GM06990 (cell line): ENCODE data around the gene BICD2.

Experiments
- DNase-seq: peaks from one replicate; pipeline ENCODE4 v3.0.0-alpha.2; 2011; ENCODE audit not compliant: insufficient read length; ENCODE audit errors: extremely low read depth
- H3K27me3 ChIP-seq: replicated peaks from 2 replicates; pipeline ENCODE4 v1.6.0; 2011; ENCODE audit warnings: low read length; ENCODE audit not compliant: control insufficient read depth, insufficient read depth
- H3K36me3 ChIP-seq: 2 replicates; pipeline ENCODE4 v1.5.1; 2011; ENCODE audit warnings: low read length; ENCODE audit not compliant: control insufficient read depth, insufficient read depth
- H3K4me3 ChIP-seq: replicated peaks from 2 replicates; pipeline ENCODE4 v1.5.1; 2011; ENCODE audit warnings: low read depth, mild to moderate bottlenecking, control low read depth, low read length
- TF ChIP-seq, protein P1 (sequence below): IDR thresholded peaks from 2 replicates; pipeline ENCODE4 v1.5.1; 2011; ENCODE audit warnings: low read length, control low read depth, mild to moderate bottlenecking, inconsistent platforms; ENCODE audit not compliant: insufficient read depth, poor library complexity, severe bottlenecking

Gene BICD2

DNA sequence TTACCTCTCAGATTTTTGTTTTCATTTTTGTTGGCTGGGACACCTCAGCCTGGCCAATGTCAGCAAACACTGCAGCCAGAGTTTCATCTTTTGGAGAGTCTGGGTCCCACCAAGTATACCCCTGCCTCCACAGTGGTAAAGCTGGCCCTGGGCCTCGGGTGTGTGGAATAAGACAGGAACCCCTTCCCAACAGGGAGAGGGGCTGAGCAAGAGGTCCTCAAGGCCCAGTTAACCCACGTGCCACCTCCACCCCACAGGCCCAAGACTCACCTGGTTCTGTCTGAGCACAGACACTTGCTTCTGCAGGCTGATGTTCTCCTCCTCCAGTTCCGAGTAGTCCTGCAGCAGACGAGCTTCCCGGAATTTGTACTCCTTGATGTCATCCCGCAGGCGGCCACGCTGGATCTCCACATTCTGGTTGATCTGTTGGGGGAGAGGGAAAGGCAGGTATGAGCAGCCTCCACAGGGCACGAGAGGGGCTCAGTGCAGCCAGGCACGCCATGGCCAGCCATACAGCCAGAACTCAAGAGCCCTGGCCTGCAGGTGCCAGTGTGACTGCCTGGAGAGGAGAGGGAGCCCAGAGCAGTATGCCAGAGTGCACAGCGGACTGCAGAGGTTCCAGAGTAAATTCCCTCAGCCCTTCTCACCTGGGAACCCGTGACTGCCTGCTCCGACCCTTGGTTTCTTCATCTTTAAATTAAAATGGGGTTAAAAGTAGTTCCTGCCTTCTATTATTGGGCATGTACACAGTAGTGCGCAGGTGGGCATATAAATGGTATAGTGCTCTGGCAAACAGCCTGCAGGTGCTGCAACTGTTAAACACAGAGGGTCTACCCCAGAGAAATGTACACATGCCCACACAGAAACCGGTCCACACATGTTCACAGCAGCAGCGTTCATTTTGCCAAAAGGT, 42.0 kb downstream of the BICD2 start:
- DNase-seq, result no peak
- peaks cover 33% of the 10 kb centered on the region for H3K36me3 ChIP-seq
- H3K27me3 ChIP-seq, result no peaks in the 10 kb centered on the region
- TF ChIP-seq, protein P1, sequence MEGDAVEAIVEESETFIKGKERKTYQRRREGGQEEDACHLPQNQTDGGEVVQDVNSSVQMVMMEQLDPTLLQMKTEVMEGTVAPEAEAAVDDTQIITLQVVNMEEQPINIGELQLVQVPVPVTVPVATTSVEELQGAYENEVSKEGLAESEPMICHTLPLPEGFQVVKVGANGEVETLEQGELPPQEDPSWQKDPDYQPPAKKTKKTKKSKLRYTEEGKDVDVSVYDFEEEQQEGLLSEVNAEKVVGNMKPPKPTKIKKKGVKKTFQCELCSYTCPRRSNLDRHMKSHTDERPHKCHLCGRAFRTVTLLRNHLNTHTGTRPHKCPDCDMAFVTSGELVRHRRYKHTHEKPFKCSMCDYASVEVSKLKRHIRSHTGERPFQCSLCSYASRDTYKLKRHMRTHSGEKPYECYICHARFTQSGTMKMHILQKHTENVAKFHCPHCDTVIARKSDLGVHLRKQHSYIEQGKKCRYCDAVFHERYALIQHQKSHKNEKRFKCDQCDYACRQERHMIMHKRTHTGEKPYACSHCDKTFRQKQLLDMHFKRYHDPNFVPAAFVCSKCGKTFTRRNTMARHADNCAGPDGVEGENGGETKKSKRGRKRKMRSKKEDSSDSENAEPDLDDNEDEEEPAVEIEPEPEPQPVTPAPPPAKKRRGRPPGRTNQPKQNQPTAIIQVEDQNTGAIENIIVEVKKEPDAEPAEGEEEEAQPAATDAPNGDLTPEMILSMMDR, result no peak
- H3K4me3 ChIP-seq, result no peak overlapping the region

DNA sequence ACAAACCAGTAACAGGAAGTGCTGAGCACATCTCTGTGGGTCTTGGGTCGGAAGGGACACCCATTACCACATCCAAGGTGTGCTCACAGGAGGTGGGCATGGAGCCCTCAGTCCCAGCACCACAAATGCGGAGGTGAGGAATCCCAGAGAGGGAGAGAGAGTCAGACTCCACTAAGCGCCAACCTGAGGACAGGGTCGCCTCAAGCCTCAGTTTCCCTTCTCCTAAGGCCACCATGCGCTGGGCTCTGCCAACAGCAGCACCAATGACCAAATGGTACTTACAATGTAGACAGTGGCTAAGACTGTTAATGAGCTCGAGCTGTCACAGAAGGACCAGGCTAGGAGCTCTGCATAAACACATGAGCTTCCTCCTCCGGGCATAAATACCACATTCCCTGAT, 43.1 kb downstream of the BICD2 start:
- DNase-seq, result no peak
- TF ChIP-seq, protein P1, result no peak
- Histone ChIP-seq H3K27me3 (no peaks in the 10 kb centered on the region), H3K4me3 (no peak overlapping the region), H3K36me3 (peaks cover 31% of the 10 kb centered on the region)

DNA sequence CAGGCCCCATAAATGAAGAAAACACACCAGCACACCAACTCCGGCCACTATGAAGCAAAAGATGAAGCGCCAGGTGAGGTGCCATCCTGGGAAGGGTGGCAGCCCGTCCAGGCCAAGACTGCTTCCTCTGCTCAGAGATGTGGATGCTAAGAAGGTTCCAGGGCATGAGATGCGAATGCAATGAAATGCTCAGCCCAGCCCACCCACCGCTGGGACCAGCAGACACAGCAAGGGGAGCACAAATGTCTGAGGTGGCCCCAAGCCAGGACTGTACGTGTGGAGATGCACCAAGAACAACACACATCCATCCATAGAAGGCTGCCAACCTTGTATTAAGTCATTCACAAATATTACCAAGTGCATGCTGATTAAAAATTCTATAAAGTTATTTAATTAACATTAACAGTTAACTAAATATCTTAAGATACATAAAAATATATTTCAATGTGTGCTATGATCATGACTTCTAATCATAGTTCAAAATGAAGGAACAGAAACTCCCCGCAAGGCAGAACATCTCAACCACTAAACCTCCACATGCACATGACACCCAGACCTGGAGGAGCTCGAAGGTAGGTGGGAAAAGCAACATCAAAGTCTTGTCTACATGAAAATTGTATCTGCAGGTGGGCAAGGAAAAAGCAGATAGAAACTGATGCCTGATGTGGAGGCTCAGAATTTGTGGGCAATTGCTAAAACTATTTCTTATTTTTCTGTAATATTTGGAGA, 43.7 kb downstream of the BICD2 start:
- Histone ChIP-seq H3K36me3 (peaks cover 31% of the 10 kb centered on the region), H3K4me3 (no peak overlapping the region), H3K27me3 (no peaks in the 10 kb centered on the region)
- no peak for DNase-seq
- TF ChIP-seq, protein P1, result no peak

DNA sequence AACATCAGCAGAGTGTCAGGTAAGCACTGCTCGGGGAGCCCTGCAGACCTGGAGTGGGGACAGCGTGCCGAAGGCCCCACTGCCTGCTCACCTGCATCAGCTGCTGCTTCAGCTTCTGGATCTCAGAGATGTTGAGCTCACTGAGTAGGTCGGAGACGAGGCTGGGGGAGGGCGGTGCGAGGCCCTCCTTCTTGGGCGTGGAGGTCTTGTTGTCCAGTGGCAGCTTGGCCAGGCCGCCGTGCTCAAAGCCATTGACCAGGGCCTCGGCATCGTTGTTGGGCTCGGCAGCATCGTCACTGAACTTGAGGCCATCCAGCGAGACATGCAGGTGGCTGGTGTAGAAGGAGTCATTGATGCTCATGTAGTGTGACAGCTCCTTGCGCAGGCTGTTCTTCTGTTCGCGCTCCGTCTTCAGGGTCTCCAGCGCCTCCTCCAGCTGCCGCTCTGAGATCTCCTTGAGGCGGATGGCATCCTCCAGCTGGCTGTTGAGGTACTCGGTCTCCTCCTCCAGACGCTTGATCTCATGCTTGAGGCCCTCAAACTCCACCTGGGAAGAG, 44.3 kb downstream of the BICD2 start:
- Histone ChIP-seq H3K27me3 (no peaks in the 10 kb centered on the region), H3K4me3 (no peak overlapping the region), H3K36me3 (peaks cover 31% of the 10 kb centered on the region)
- TF ChIP-seq, protein P1, result no peak
- no peak for DNase-seq

DNA sequence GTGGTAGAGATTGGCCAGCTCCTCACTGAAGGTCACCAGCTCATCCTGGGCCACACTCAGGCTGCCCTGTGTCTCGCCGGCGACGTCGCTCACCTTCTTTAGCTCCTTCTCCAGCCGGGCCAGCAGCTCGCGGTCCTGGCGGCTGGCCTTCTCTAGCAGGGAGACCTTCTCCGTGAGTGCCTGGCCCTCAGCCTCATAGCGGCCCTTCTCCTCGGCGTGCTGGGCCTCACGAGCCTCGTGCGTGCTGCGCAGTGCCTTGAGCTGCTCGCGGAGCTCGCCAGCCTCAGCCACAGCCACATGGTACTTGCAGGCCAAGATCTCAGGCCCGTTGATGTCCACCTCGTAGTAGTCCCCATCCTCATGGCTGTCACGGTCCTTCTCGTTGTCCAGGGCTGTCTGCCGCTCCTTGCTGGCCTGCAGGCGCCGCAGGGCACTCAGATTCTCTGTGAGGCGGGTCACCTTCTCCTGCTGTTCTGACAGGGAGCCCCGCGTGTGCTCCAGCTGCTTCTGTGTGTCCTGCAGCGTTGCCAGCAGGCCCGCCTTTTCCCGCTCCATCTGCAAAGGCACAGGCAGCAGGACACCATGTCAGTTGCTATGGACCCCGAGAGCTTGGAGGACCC, 45.5 kb downstream of the BICD2 start:
- Histone ChIP-seq H3K4me3 (no peak overlapping the region), H3K36me3 (peaks cover 39% of the 10 kb centered on the region), H3K27me3 (no peaks in the 10 kb centered on the region)
- TF ChIP-seq, protein P1, result no peak
- no peak for DNase-seq
